GM21447 (cell line): ENCODE results near the gene SMIM33.
"Not testable (repeated sequence)": the region's sequence is repeated elsewhere in the genome, so short reads cannot be mapped to it uniquely, and the experiment has no call there.

ENCODE experiments used
- ATAC-seq: cut with Tn5 transposase; IDR thresholded peaks from one replicate; pipeline ENCODE4 v1.9.1; 2021; ENCODE audit not compliant: unreplicated experiment

The SMIM33 gene

GRCh38 chr5:139481580-139482049 is 10.8 kb downstream of the SMIM33 start:
- peak; percentile 52 for ATAC-seq

GRCh38 chr5:139482050-139482889 is 11.5 kb downstream of the SMIM33 start, which contains the start of gene STING1:
Gene STING1, minus strand, starts transcription at chr5:139482758. Its CDS starts 1,054 bp downstream, at chr5:139481704.
- peak; percentile 54 for ATAC-seq

GRCh38 chr5:139482890-139483208 is 12.0 kb downstream of the SMIM33 start:
- ATAC-seq = not testable (repeated sequence)

- ATAC-seq = no peak
Measured at GRCh38 chr5:139486201-139486600, 15.4 kb downstream of the SMIM33 start.

- no peak for ATAC-seq
Measured at GRCh38 chr5:139488260-139488659, 17.5 kb downstream of the SMIM33 start.

GRCh38 chr5:139492700-139493192 is 21.9 kb downstream of the SMIM33 start:
- ATAC-seq = no peak

GRCh38 chr5:139494256-139494655 is 23.5 kb downstream of the SMIM33 start:
- no peak for ATAC-seq

- no peak for ATAC-seq
Measured at GRCh38 chr5:139494832-139495231, 24.0 kb downstream of the SMIM33 start.

GRCh38 chr5:139495638-139496435 is 25.0 kb downstream of the SMIM33 start:
- ATAC-seq = no peak

- ATAC-seq = no peak
Measured at GRCh38 chr5:139501381-139501780, 30.6 kb downstream of the SMIM33 start.

GRCh38 chr5:139503036-139503817 is 32.4 kb downstream of the SMIM33 start:
- ATAC-seq = not testable (repeated sequence)

GRCh38 chr5:139503879-139504278 is 33.1 kb downstream of the SMIM33 start:
- not testable (repeated sequence) for ATAC-seq

- ATAC-seq = not testable (repeated sequence)
Measured at GRCh38 chr5:139504722-139505121, 33.9 kb downstream of the SMIM33 start.

- no peak for ATAC-seq
Measured at GRCh38 chr5:139512786-139513390, 42.1 kb downstream of the SMIM33 start.

- ATAC-seq = peak; percentile 38
Measured at GRCh38 chr5:139513434-139513833, 42.6 kb downstream of the SMIM33 start.

GRCh38 chr5:139513852-139514485 is 43.2 kb downstream of the SMIM33 start:
- ATAC-seq = peak; percentile 4

- ATAC-seq = no peak
Measured at GRCh38 chr5:139514486-139514856, 43.7 kb downstream of the SMIM33 start.

- peak; percentile 77 for ATAC-seq
Measured at GRCh38 chr5:139517683-139518564, 47.1 kb downstream of the SMIM33 start.
